GM23338 (cell line): ENCODE data around the gene FHDC1. TPM values are rescaled to one million over a fixed set of nuclear protein-coding genes. Genes with fewer than 3 reads are reported as not detected.

Source experiments
- ATAC-seq: fragments of 200-7000 bp; cut with Tn5 transposase; 3 replicates; pipeline ENCODE4 v1.9.1; 2020
- DNase-seq: peaks from one replicate; pipeline ENCODE4 v3.0.0-alpha.2; 2015; ENCODE audit warnings: low spot score
- H2AFZ ChIP-seq: fragments of 200-600 bp; sonication (generic); 2 replicates; pipeline ENCODE4 v1.8.0; 2016; ENCODE audit warnings: antibody characterized with exemption, mild to moderate bottlenecking, moderate library complexity
- H3F3A ChIP-seq: fragments of 200-600 bp; sonication (generic); replicated peaks from 2 replicates; pipeline ENCODE4 v1.8.0; 2017; ENCODE audit warnings: antibody characterized with exemption, mixed run types, low read depth
- H3K27ac ChIP-seq: fragments of 200-600 bp; sonication (generic); 2 replicates; pipeline ENCODE4 v1.6.1; 2016; ENCODE audit warnings: low read depth
- H3K27me3 ChIP-seq: fragments of 200-600 bp; sonication (generic); 2 replicates; pipeline ENCODE4 v1.8.0; 2016; ENCODE audit warnings: mild to moderate bottlenecking, mixed run types, moderate library complexity; ENCODE audit not compliant: insufficient read depth
- H3K36me3 ChIP-seq: fragments of 200-600 bp; sonication (generic); 2 replicates; pipeline ENCODE4 v1.8.0; 2016; ENCODE audit warnings: mild to moderate bottlenecking; ENCODE audit not compliant: insufficient read depth
- H3K4me1 ChIP-seq: fragments of 200-600 bp; sonication (generic); 2 replicates; pipeline ENCODE4 v1.8.0; 2016; ENCODE audit warnings: mild to moderate bottlenecking, moderate library complexity; ENCODE audit not compliant: insufficient read depth
- H3K4me2 ChIP-seq: fragments of 200-600 bp; sonication (generic); 2 replicates; pipeline ENCODE4 v1.7.1; 2017; ENCODE audit warnings: mixed run types
- H3K4me3 ChIP-seq: fragments of 200-600 bp; sonication (generic); 2 replicates; pipeline ENCODE4 v1.6.1; 2016; ENCODE audit warnings: mixed run types
- H3K79me2 ChIP-seq: fragments of 200-600 bp; sonication (generic); replicated peaks from 2 replicates; pipeline ENCODE4 v1.8.0; 2017; ENCODE audit warnings: mild to moderate bottlenecking; ENCODE audit not compliant: insufficient read depth
- H3K9me2 ChIP-seq: fragments of 200-600 bp; sonication (generic); 2 replicates; pipeline ENCODE4 v1.8.0; 2017; ENCODE audit not compliant: insufficient read depth
- H4K20me1 ChIP-seq: fragments of 200-600 bp; sonication (generic); replicated peaks from 2 replicates; pipeline ENCODE4 v1.8.0; 2017; ENCODE audit warnings: mild to moderate bottlenecking; ENCODE audit not compliant: insufficient read depth
- H3K27ac Mint-ChIP-seq: 2 replicates; pipeline ENCODE4 v1.8.0; 2020; ENCODE audit warnings: inconsistent platforms, mild to moderate bottlenecking, moderate library complexity, mixed read lengths
- H3K27me3 Mint-ChIP-seq: 3 replicates; pipeline ENCODE4 v1.8.0; 2022; ENCODE audit warnings: low read depth, mild to moderate bottlenecking, moderate library complexity, mixed read lengths, inconsistent platforms; ENCODE audit not compliant: insufficient read depth, poor library complexity
- H3K36me3 Mint-ChIP-seq: 3 replicates; pipeline ENCODE4 v1.8.0; 2021; ENCODE audit warnings: low read depth, mild to moderate bottlenecking, inconsistent platforms, moderate library complexity, mixed read lengths
- H3K4me1 Mint-ChIP-seq: 3 replicates; pipeline ENCODE4 v1.8.0; 2020; ENCODE audit warnings: mild to moderate bottlenecking, inconsistent platforms, mixed read lengths
- H3K4me3 Mint-ChIP-seq: 3 replicates; pipeline ENCODE4 v1.8.0; 2021; ENCODE audit warnings: moderate library complexity, mild to moderate bottlenecking, inconsistent platforms, mixed read lengths
- H3K9me3 Mint-ChIP-seq: 3 replicates; pipeline ENCODE4 v1.8.0; 2020; ENCODE audit warnings: moderate library complexity, mild to moderate bottlenecking, inconsistent platforms, mixed read lengths
- CREB1 ChIP-seq: fragments of 250-450 bp; sonication (Bioruptor Pico); IDR thresholded peaks from 2 replicates; pipeline ENCODE4 v1.5.0; 2020; ENCODE audit warnings: low read depth, mild to moderate bottlenecking, moderate library complexity
- CTCF ChIP-seq, 2 experiments: fragments of 200-600 bp in 1 of 2; sonication (generic) in 1 of 2; conservative IDR thresholded peaks; 2 replicates each; pipeline versions ENCODE4 v1.5.1 to v1.6.1; 2016 to 2017; ENCODE audit warnings: antibody characterized with exemption in 2 of 2, low read depth in 2 of 2, mild to moderate bottlenecking in 2 of 2, moderate library complexity in 1 of 2
- EZH2phosphoT487 ChIP-seq: fragments of 200-600 bp; sonication (generic); IDR thresholded peaks from one replicate; pipeline ENCODE4 v1.8.1; 2018; ENCODE audit warnings: antibody characterized with exemption; ENCODE audit not compliant: unreplicated experiment
- NANOG ChIP-seq: IDR thresholded peaks from 2 replicates; pipeline ENCODE4 v1.6.1; 2016; ENCODE audit warnings: antibody characterized with exemption, borderline replicate concordance
- STAT1 ChIP-seq: IDR thresholded peaks from one replicate; pipeline ENCODE4 v1.6.1; 2016; ENCODE audit warnings: antibody characterized with exemption; ENCODE audit not compliant: unreplicated experiment
- ZNF114 ChIP-seq: fragments of 250-450 bp; sonication (Bioruptor Pico); IDR thresholded peaks from 2 replicates; pipeline ENCODE4 v1.5.0; 2020; ENCODE audit warnings: mild to moderate bottlenecking, moderate library complexity
- ZNF331 ChIP-seq: fragments of 250-450 bp; sonication (Bioruptor Pico); IDR thresholded peaks from 2 replicates; pipeline ENCODE4 v1.5.0; 2020; ENCODE audit warnings: low read depth, mild to moderate bottlenecking, moderate library complexity
- ZNF462 ChIP-seq: fragments of 250-450 bp; sonication (Bioruptor Pico); IDR thresholded peaks from 2 replicates; pipeline ENCODE4 v1.5.0; 2020; ENCODE audit warnings: mild to moderate bottlenecking, moderate library complexity
- polyA plus RNA-seq: library from polyadenylated mRNA; unstranded; fragments of >200 nt; fragmentation: Nextera tagmentation; extraction: Ambion mirVana; gene quantifications from 2 replicates; pipeline ENCODE4 v1.2.1, GENCODE V29; 2016
- total RNA-seq: library from RNA; depleted of rRNA; stranded (reverse); fragments of >200 nt; shearing (Covaris generic); gene quantifications from 2 replicates; pipeline ENCODE4 v1.2.3, GENCODE V29; 2014

FHDC1 gene
- total and polyA plus RNA-seq, 2 experiments from 2014 or later = 9.5 to 22.8 TPM

DNA sequence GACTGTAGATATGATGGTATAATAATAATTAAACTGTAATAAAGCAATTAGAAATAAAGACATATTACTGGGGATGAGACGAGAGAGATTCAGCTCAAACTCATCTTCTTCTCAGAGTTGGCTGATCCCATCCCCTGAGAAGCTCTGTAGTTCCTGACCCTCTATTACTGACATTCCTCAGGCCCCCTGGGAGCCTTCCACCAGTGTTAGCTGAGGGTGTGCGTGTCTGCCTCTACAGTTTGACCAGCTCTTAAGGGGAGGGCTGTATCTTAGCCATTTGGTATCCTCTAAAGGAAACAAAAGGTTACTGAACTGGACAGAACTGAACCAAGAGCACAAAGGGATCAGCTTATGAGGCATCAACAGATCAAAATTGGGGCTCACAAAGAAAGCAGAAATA is 11.2 kb downstream of the FHDC1 start (continued):
- no peak for TF ChIP-seq ZNF462
- TF ChIP-seq CREB1 (CRISPR knock-in tag) = no peak
- TF ChIP-seq NANOG = no peak
- TF ChIP-seq EZH2phosphoT487 = no peak
- no peak for TF ChIP-seq CTCF (conservative IDR thresholded peaks at IDR 0.05; ENCODE audit: low read depth in 2 of 2)
- TF ChIP-seq STAT1 = no peak
- no peak for TF ChIP-seq ZNF331 (CRISPR knock-in tag)

DNA sequence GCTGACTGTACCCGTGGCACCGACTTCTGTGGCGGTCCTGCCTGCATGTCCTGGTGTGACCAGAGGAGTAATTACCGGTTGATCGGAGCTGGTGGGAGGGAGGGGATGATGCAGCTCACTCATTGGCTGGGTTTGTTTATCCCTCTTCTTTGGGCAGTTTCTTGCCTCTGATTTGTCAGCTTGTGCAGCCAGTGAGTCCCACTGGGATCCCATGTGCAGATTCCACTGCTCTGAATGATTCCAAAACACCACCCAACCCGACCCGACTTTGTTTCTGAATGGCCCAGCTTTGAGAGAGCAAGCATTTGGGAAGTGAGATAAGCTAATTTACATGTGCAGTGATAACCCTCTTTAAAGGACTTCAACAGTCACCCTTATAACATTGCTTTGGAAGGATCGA is 13.8 kb downstream of the FHDC1 start:
- Histone ChIP-seq H3K9me2 (no peaks in the 10 kb centered on the region), H3K27me3 (no peaks in the 10 kb centered on the region), H3K36me3 (peaks cover 16% of the 10 kb centered on the region), H3K4me2 (peak overlapping the region; percentile 42), H2AFZ (no peak overlapping the region), H3K27ac (peak overlapping the region; percentile 85), H4K20me1 (peaks cover 19% of the 10 kb centered on the region; the same call in 1 of the 2 replicates), H3F3A (0 out of 2 replicates have a peak, but pooled peaks cover 4% of the 10 kb centered on the region), H3K4me3 (no peak overlapping the region), H3K4me1 (peaks cover 35% of the 10 kb centered on the region), H3K79me2 (peaks cover 70% of the 10 kb centered on the region)
- H3K4me1 Mint-ChIP-seq = peaks cover 43% of the 10 kb centered on the region
- peak; percentile 82 for ATAC-seq
- H3K9me3 Mint-ChIP-seq = no peaks in the 10 kb centered on the region
- no peak overlapping the region; the same call in 2 of the 3 replicates for H3K4me3 Mint-ChIP-seq
- no peak for TF ChIP-seq NANOG
- no peak for TF ChIP-seq ZNF114 (CRISPR knock-in tag)
- TF ChIP-seq ZNF462 = no peak
- H3K27ac Mint-ChIP-seq = peak overlapping the region; percentile 85
- DNase-seq = peak; percentile 51
- H3K36me3 Mint-ChIP-seq = peaks cover 57% of the 10 kb centered on the region
- H3K27me3 Mint-ChIP-seq = peaks cover 5% of the 10 kb centered on the region
